Ascending aorta (tissue), 2 donors: ENCODE data around the gene ALOXE3. TPM values are rescaled to one million over a fixed set of nuclear protein-coding genes. Genes with fewer than 3 reads are reported as not detected.
A peak's percentile ranks its signal among the peaks of the same experiment; 100 is the strongest.

Source experiments
- DNase-seq, 2 donors: peaks; one replicate each; pipeline ENCODE4 v3.0.0-alpha.2; 2019; ENCODE audit warnings: low spot score in 2 of 2
- H3K27ac ChIP-seq, 2 donors: fragments of 200-600 bp; sonication (generic); one replicate each; pipeline ENCODE4 v1.5.1; 2016 to 2017; ENCODE audit warnings: mild to moderate bottlenecking in 1 of 2
- H3K27me3 ChIP-seq: fragments of 200-600 bp; sonication (generic); one replicate; pipeline ENCODE4 v1.5.1; 2017
- H3K36me3 ChIP-seq, 2 donors: fragments of 200-600 bp; sonication (generic); one replicate each; pipeline ENCODE4 v1.5.1; 2016
- H3K4me1 ChIP-seq, 2 donors: fragments of 200-600 bp; sonication (generic); one replicate each; pipeline ENCODE4 v1.5.1; 2016 to 2017; ENCODE audit warnings: mild to moderate bottlenecking in 1 of 2
- H3K4me3 ChIP-seq, 2 donors: fragments of 200-600 bp; sonication (generic); one replicate each; pipeline ENCODE4 v1.5.1; 2016 to 2017; ENCODE audit warnings: mild to moderate bottlenecking in 1 of 2
- H3K9me3 ChIP-seq, 2 donors: fragments of 200-600 bp; sonication (generic); one replicate each; pipeline ENCODE4 v1.5.1; 2016
- intact Hi-C: fragments of 100-400 bp; cut with DNase I; formaldehyde crosslinking; loops from one replicate; pipeline ENCODE4 v1.15.1; 2023
- total RNA-seq: library from RNA; depleted of rRNA; stranded (reverse); fragments of >200 nt; gene quantifications from one replicate; pipeline ENCODE4 v1.1.0, GENCODE V29; 2016
- TF ChIP-seq, protein P1 (sequence below), 3 experiments: fragments of 200-600 bp in 2 of 3; fragments of 450-650 bp in 1 of 3; sonication (generic) in 2 of 3; IDR thresholded peaks; one replicate each; pipeline ENCODE4 v1.5.1; 2016 to 2019; ENCODE audit warnings: antibody characterized with exemption in 3 of 3, mild to moderate bottlenecking in 1 of 3, moderate library complexity in 1 of 3

The ALOXE3 gene
- total RNA-seq, 1 donor from 2014 or later = not detected

DNA sequence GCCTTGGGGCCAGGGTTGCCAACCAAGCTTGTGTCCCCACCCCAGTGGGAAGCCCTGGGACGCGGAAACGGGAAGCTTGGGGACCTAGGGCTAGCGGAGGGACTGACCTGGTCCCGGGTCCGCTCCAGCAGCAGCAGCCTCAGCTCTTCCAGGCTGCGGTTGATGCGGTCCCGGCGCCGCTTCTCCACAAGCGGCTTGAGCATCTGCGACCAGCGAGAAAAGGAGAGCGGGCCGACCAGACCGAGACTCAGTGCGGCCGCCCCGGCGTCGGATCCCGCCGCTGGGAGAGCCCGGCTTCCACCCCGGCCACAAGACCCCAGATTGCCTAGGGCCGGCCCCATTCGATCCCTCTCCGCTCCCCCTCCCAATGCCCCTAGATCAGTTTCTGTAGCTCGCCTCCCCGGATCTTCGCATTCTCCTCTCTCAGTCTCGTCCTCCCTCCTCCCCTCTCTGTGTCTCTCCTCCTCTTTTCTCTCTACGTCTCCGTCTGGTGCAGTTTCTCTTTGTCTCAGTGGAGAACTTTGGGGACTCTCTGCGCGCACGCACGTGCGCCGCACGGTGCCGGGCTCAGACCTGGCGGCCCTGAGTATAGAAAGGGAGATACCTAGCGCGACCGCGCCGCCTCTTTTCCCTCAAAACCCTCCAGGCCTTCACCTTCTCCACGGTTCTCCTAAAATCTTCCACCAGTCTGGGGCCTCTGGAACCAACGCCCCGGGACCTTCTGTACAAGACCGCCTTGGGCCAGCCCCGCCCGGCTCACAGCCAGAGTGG is 4.8 kb upstream of the ALOXE3 start:
- Histone ChIP-seq H3K4me3 (peak overlapping the region; percentile 57 to 65), H3K4me1 (peaks cover 26 to 54% of the 10 kb centered on the region in 2 donors), H3K36me3 (no peaks in the 10 kb centered on the region), H3K27me3 (no peaks in the 10 kb centered on the region), H3K27ac (peak overlapping the region in 1 of 2 donors; percentile 24), H3K9me3 (no peaks in the 10 kb centered on the region)
- TF ChIP-seq, protein P1, sequence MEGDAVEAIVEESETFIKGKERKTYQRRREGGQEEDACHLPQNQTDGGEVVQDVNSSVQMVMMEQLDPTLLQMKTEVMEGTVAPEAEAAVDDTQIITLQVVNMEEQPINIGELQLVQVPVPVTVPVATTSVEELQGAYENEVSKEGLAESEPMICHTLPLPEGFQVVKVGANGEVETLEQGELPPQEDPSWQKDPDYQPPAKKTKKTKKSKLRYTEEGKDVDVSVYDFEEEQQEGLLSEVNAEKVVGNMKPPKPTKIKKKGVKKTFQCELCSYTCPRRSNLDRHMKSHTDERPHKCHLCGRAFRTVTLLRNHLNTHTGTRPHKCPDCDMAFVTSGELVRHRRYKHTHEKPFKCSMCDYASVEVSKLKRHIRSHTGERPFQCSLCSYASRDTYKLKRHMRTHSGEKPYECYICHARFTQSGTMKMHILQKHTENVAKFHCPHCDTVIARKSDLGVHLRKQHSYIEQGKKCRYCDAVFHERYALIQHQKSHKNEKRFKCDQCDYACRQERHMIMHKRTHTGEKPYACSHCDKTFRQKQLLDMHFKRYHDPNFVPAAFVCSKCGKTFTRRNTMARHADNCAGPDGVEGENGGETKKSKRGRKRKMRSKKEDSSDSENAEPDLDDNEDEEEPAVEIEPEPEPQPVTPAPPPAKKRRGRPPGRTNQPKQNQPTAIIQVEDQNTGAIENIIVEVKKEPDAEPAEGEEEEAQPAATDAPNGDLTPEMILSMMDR (IDR thresholded peaks at IDR 0.05) = no peak
- intact Hi-C loops = no loop called here
- no peak for DNase-seq

DNA sequence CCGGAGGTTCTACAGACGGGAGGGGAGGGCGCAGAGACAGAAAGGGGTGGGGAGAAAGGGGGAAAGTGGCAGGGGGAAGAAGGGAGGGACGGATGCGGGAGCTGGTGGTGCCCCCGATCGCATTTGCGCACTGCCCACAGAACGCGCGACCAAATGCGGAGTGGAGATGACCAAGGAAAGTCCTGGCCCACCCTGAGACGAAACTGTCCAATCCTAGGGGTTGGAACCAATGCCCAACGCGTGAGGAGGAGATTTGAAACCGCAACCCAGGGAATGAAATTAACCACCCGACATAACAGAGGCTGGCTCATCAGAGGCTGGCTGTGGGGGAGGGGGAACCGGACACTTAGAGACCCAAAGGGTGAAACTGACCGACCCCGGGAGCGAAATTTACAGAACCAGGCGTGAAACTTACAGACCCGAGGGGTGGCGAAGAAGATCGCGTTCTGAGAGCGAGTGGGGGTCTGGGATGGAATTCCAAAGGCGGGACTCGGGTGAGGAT is 4.2 kb upstream of the ALOXE3 start:
- Histone ChIP-seq H3K4me1 (peaks cover 28 to 61% of the 10 kb centered on the region in 2 donors), H3K9me3 (no peaks in the 10 kb centered on the region), H3K36me3 (no peaks in the 10 kb centered on the region), H3K27ac (peak overlapping the region in 1 of 2 donors; percentile 24), H3K4me3 (peak overlapping the region; percentile 57 to 65), H3K27me3 (no peaks in the 10 kb centered on the region)
- TF ChIP-seq, protein P1 (IDR thresholded peaks at IDR 0.05) = no peak
- intact Hi-C loops = no loop called here
- DNase-seq = no peak

DNA sequence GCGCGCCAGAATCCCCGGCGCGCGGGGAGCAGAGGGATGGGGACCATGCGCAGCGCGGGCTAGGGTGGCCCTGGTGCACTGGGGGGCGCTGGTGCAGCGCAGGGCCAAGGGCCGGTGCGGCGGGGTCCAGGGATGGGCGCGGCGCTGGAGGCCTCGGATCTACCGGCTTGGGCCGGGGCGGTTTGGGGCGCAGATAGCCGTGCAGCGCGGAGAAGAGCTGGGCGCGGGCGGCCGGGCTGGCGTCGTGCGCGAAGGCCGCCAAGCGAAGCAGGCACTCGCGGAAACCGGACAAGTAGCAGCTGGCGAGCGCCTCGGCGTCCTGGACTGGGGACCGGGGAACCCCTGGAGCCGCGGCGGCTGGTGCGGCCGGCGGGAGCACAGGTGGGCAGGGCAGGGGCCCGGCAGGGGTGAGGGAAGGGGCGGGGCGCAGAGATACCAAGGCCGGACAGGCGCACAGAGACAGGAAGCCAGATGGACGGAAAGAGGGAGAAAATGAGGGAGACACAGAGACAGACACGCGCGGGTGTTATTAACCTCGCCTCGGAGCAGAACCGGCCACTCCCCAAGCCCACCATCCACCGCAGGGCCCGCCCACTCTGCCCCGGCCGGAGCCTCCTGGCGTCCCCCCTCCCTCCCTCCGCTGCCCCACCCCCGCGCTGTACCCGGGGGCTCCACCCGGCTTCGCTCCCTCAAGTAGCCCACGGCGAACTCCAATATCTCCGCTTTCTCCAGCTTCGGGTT is 3.5 kb upstream of the ALOXE3 start:
- Histone ChIP-seq H3K9me3 (no peaks in the 10 kb centered on the region), H3K27ac (no peak overlapping the region), H3K36me3 (no peaks in the 10 kb centered on the region), H3K4me1 (peaks cover 28 to 61% of the 10 kb centered on the region in 2 donors), H3K4me3 (peak overlapping the region; percentile 57 to 65), H3K27me3 (no peaks in the 10 kb centered on the region)
- TF ChIP-seq, protein P1 (IDR thresholded peaks at IDR 0.05) = peak; percentile 16 to 56 (median 52)
- intact Hi-C loops = no loop called here
- no peak for DNase-seq

DNA sequence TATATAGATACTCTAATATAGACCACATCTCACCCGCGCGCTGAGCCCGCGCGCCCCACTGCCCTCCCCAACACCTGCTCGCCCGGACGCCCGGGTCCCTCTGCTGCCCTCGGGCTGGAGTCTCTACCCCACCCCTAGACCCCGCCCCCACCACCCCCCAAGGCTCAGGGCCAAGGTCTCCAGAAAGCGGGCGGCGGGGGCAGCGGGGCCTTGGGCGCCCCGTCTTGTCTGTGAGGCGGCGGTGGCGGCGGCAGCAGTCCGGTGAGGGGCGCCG is 3.0 kb upstream of the ALOXE3 start:
- Histone ChIP-seq H3K9me3 (no peaks in the 10 kb centered on the region), H3K4me1 (peaks cover 28 to 61% of the 10 kb centered on the region in 2 donors), H3K4me3 (peak overlapping the region; percentile 57 to 65), H3K27me3 (no peaks in the 10 kb centered on the region), H3K27ac (no peak overlapping the region), H3K36me3 (no peaks in the 10 kb centered on the region)
- TF ChIP-seq, protein P1 (IDR thresholded peaks at IDR 0.05) = no peak
- DNase-seq = no peak
- intact Hi-C loops = no loop called here

DNA sequence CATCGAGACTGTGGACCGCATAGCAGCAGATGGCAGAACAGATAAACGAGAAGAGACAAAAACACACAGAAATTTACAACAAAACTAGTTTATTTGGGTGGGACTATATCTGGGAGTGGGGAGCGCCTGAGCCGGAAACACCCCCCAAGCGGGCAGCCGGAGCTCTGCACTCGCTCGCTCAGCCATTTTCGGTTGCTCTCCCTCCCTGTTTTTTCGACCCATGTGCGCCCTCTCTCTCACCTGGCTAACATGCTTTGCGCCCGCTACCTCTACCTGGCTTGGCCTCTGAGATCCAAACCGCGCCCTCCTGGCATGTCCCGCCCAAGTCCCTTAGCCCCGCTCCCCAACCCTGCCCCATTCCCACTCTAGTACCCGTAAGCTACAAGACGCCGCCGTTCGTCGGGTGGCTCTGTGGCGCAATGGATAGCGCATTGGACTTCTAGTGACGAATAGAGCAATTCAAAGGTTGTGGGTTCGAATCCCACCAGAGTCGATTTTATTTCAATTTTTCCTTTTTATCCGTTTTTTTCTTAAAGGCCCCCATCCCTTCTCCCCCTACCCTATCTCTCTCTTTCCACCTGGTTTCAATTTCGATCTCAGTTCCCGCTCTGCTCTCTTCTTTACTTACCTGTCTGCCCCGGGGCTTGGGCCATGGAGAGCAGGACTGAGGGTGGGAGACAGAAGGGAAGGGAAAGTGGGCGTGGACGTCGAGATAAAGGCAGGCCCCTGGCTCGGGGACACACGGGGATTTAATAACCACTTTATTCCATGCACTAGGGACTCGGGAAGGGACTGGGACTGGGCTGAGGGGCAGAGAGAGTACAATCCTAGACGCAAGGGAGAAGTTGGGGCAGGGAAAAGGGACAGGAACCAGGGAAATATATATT is 2.4 kb upstream of the ALOXE3 start:
- H3K4me3 ChIP-seq = peak overlapping the region; percentile 57 to 65
- no peak for DNase-seq
- H3K27ac ChIP-seq = peak overlapping the region in 1 of 2 donors; percentile 6

More for the DNA sequence above, 2.4 kb upstream of the ALOXE3 start:
- TF ChIP-seq, protein P1 (IDR thresholded peaks at IDR 0.05) = no peak
- no peaks in the 10 kb centered on the region for H3K27me3 ChIP-seq
- no peaks in the 10 kb centered on the region for H3K9me3 ChIP-seq
- no peaks in the 10 kb centered on the region for H3K36me3 ChIP-seq
- H3K4me1 ChIP-seq = peaks cover 28 to 60% of the 10 kb centered on the region in 2 donors
- intact Hi-C loops = loop anchor here (1.0 kb wide), 1 partner anchor 102 kb away; no protein-coding TSS in a partner anchor
